GM21576 (cell line): Measurements from ENCODE around the gene LRRC36.

Source experiments
- ATAC-seq: cut with Tn5 transposase; IDR thresholded peaks from one replicate; pipeline ENCODE4 v1.9.1; 2021; ENCODE audit warnings: mild to moderate bottlenecking, moderate library complexity; ENCODE audit not compliant: unreplicated experiment

LRRC36 gene

GRCh38 chr16:67294171-67294757, 32.4 kb upstream of the LRRC36 start:
- ATAC-seq, result no peak

- no peak for ATAC-seq
Measured at GRCh38 chr16:67294938-67295361, 31.7 kb upstream of the LRRC36 start.

- ATAC-seq, result no peak
Measured at GRCh38 chr16:67296420-67296819, 30.2 kb upstream of the LRRC36 start.

- ATAC-seq, result no peak
Measured at GRCh38 chr16:67298277-67298676, 28.3 kb upstream of the LRRC36 start.

- no peak for ATAC-seq
Measured at GRCh38 chr16:67299269-67299668, 27.3 kb upstream of the LRRC36 start.

GRCh38 chr16:67301080-67301782, 25.4 kb upstream of the LRRC36 start:
- no peak for ATAC-seq

GRCh38 chr16:67302076-67302475, 24.5 kb upstream of the LRRC36 start:
- no peak for ATAC-seq

- no peak for ATAC-seq
Measured at GRCh38 chr16:67302970-67303369, 23.6 kb upstream of the LRRC36 start.

- ATAC-seq, result no peak
Measured at GRCh38 chr16:67304020-67304419, 22.6 kb upstream of the LRRC36 start.

- no peak for ATAC-seq
Measured at GRCh38 chr16:67305216-67306071, 21.2 kb upstream of the LRRC36 start.

- no peak for ATAC-seq
Measured at GRCh38 chr16:67310561-67310960, 16.1 kb upstream of the LRRC36 start.

GRCh38 chr16:67311607-67312488, 14.8 kb upstream of the LRRC36 start:
- peak; percentile 73 for ATAC-seq

- ATAC-seq, result no peak
Measured at GRCh38 chr16:67312719-67313118, 13.9 kb upstream of the LRRC36 start.

- ATAC-seq, result no peak
Measured at GRCh38 chr16:67317853-67318252, 8.8 kb upstream of the LRRC36 start.

GRCh38 chr16:67326115-67326471, 522 bp upstream of the LRRC36 start:
- no peak for ATAC-seq

- no peak for ATAC-seq
Measured at GRCh38 chr16:67327743-67328142, 1.1 kb downstream of the LRRC36 start.

- ATAC-seq, result no peak
Measured at GRCh38 chr16:67329901-67330300, 3.3 kb downstream of the LRRC36 start.

- no peak for ATAC-seq
Measured at GRCh38 chr16:67333315-67333714, 6.7 kb downstream of the LRRC36 start.

- ATAC-seq, result no peak
Measured at GRCh38 chr16:67336116-67336515, 9.5 kb downstream of the LRRC36 start.

- no peak for ATAC-seq
Measured at GRCh38 chr16:67336648-67337047, 10.0 kb downstream of the LRRC36 start.

GRCh38 chr16:67339453-67339852, 12.8 kb downstream of the LRRC36 start:
- ATAC-seq, result no peak
